IPS-NIHi11 (cell line): ENCODE data around the gene CSGALNACT2.
"Not testable (repeated sequence)": the region's sequence is repeated elsewhere in the genome, so short reads cannot be mapped to it uniquely, and the experiment has no call there.

ENCODE experiments used
- DNase-seq: peaks from one replicate; pipeline ENCODE4 v3.0.0; 2012; ENCODE audit warnings: mixed read lengths, low spot score

CSGALNACT2 gene

GRCh38 chr10:43151371-43151770, 13.1 kb downstream of the CSGALNACT2 start:
- no peak for DNase-seq

GRCh38 chr10:43153901-43154300, 15.7 kb downstream of the CSGALNACT2 start:
- DNase-seq, result no peak

- no peak for DNase-seq
Observed at GRCh38 chr10:43155221-43155620, 17.0 kb downstream of the CSGALNACT2 start.

GRCh38 chr10:43155741-43156140, 17.5 kb downstream of the CSGALNACT2 start:
- DNase-seq, result no peak

- no peak for DNase-seq
Observed at GRCh38 chr10:43156590-43157341, 18.5 kb downstream of the CSGALNACT2 start.

GRCh38 chr10:43158636-43159035, 20.4 kb downstream of the CSGALNACT2 start:
- DNase-seq, result no peak

- no peak for DNase-seq
Observed at GRCh38 chr10:43160046-43160920, 22.0 kb downstream of the CSGALNACT2 start.

- DNase-seq, result no peak
Observed at GRCh38 chr10:43160921-43161255, 22.6 kb downstream of the CSGALNACT2 start.

GRCh38 chr10:43162604-43163003, 24.4 kb downstream of the CSGALNACT2 start:
- no peak for DNase-seq

GRCh38 chr10:43166207-43166879, 28.1 kb downstream of the CSGALNACT2 start:
- DNase-seq, result no peak

GRCh38 chr10:43166880-43167497, 28.7 kb downstream of the CSGALNACT2 start:
- DNase-seq, result no peak

GRCh38 chr10:43167498-43167889, 29.2 kb downstream of the CSGALNACT2 start:
- DNase-seq, result no peak

GRCh38 chr10:43170491-43170890, 32.2 kb downstream of the CSGALNACT2 start:
- DNase-seq, result no peak

- DNase-seq, result no peak
Observed at GRCh38 chr10:43172645-43173044, 34.4 kb downstream of the CSGALNACT2 start.

- no peak for DNase-seq
Observed at GRCh38 chr10:43173120-43173519, 34.9 kb downstream of the CSGALNACT2 start.

GRCh38 chr10:43174969-43175368, 36.7 kb downstream of the CSGALNACT2 start:
- DNase-seq, result no peak

GRCh38 chr10:43176271-43176670, 38.0 kb downstream of the CSGALNACT2 start:
- no peak for DNase-seq

- no peak for DNase-seq
Observed at GRCh38 chr10:43177595-43177994, 39.4 kb downstream of the CSGALNACT2 start.

GRCh38 chr10:43181146-43181545, 42.9 kb downstream of the CSGALNACT2 start:
- DNase-seq, result no peak

- not testable (repeated sequence) for DNase-seq
Observed at GRCh38 chr10:43183764-43184163, 45.5 kb downstream of the CSGALNACT2 start.

GRCh38 chr10:43186150-43186549, 47.9 kb downstream of the CSGALNACT2 start:
- DNase-seq, result no peak

- DNase-seq, result no peak
Observed at GRCh38 chr10:43187213-43187612, 49.0 kb downstream of the CSGALNACT2 start.
